Peyer's patch (tissue), 4 donors: ENCODE measurements around the gene RSAD1.

Source experiments
- POLR2A ChIP-seq, 2 donors: fragments of 450-650 bp; IDR thresholded peaks; one replicate each; pipeline ENCODE4 v1.5.1; 2017; ENCODE audit warnings: antibody characterized with exemption in 2 of 2, mild to moderate bottlenecking in 2 of 2, moderate library complexity in 2 of 2
- TF ChIP-seq, protein P1 (sequence below), 6 experiments: fragments of 450-650 bp in 4 of 6; fragments of 200-600 bp in 2 of 6; sonication (generic) in 1 of 6; IDR thresholded peaks; one replicate each; pipeline ENCODE4 v1.5.1; 2017 to 2019; ENCODE audit warnings: antibody characterized with exemption in 6 of 6, mild to moderate bottlenecking in 3 of 6, moderate library complexity in 1 of 6

DNA sequence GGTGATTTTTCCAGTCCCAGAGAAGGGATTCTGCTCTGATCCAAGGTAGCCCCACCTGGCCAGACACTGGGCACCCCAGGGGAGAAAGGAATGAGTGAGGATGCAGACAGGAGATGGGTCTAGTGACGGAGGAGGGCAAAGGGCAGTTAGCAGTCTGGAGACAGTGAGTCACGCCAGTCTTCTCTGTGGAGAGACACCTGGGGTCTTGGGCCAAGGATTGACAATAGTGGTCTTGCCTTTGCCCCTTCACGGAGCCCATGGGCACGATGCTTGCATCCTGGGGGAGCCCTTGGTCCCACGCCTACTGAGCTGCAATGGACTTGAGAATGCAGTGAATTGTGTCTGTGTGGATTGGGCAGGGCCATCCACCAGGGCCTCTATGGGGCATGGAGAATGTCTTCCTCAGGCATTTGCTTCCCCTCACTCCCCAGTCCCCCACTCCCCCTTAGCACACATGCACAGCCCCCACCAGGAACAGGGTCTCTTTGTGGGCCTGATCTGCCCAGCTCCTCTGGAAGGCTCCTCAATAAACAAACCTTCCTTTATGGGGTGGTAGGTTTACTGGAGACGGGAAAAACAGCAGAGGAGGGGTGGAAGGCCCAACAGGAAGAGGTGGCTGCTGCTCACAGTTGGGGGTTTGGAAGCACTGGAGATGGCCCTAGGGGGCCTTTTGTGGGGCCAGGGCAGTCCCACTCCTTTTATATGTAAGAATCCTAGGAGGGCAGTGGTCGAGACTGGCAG lies 11.4 kb upstream of the RSAD1 start:
- no peak for TF ChIP-seq POLR2A (IDR thresholded peaks at IDR 0.05)
- TF ChIP-seq, protein P1, sequence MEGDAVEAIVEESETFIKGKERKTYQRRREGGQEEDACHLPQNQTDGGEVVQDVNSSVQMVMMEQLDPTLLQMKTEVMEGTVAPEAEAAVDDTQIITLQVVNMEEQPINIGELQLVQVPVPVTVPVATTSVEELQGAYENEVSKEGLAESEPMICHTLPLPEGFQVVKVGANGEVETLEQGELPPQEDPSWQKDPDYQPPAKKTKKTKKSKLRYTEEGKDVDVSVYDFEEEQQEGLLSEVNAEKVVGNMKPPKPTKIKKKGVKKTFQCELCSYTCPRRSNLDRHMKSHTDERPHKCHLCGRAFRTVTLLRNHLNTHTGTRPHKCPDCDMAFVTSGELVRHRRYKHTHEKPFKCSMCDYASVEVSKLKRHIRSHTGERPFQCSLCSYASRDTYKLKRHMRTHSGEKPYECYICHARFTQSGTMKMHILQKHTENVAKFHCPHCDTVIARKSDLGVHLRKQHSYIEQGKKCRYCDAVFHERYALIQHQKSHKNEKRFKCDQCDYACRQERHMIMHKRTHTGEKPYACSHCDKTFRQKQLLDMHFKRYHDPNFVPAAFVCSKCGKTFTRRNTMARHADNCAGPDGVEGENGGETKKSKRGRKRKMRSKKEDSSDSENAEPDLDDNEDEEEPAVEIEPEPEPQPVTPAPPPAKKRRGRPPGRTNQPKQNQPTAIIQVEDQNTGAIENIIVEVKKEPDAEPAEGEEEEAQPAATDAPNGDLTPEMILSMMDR (IDR thresholded peaks at IDR 0.05): no peak
